Activated naive CD4-positive, alpha-beta T cell treated with anti-CD3 and anti-CD28 coated beads, Interleukin-2, amount 50 U/mL, for 24 hours (primary cell): ENCODE measurements around the gene ROR1.
"Not testable (repeated sequence)": the region's sequence is repeated elsewhere in the genome, so short reads cannot be mapped to it uniquely, and the experiment has no call there.

Experiments used
- H3K27ac Mint-ChIP-seq: one replicate; pipeline ENCODE4 v1.8.0; 2021; ENCODE audit warnings: mild to moderate bottlenecking, mixed read lengths
- H3K27me3 Mint-ChIP-seq: one replicate; pipeline ENCODE4 v1.8.0; 2021; ENCODE audit warnings: mixed read lengths
- H3K36me3 Mint-ChIP-seq: one replicate; pipeline ENCODE4 v1.8.0; 2021; ENCODE audit warnings: mixed read lengths
- H3K4me1 Mint-ChIP-seq: one replicate; pipeline ENCODE4 v1.8.0; 2021; ENCODE audit warnings: mixed read lengths
- H3K4me3 Mint-ChIP-seq: one replicate; pipeline ENCODE4 v1.8.0; 2021; ENCODE audit warnings: mild to moderate bottlenecking, mixed read lengths
- H3K9me3 Mint-ChIP-seq: one replicate; pipeline ENCODE4 v1.8.0; 2021; ENCODE audit warnings: mixed read lengths

The ROR1 gene

GRCh38 chr1:63795455-63795854 lies 21.6 kb downstream of the ROR1 start:
- Mint-ChIP-seq H3K27ac (no peak overlapping the region), H3K36me3 (no peaks in the 10 kb centered on the region), H3K4me3 (no peak overlapping the region), H3K9me3 (no peaks in the 10 kb centered on the region), H3K27me3 (peaks cover 2% of the 10 kb centered on the region), H3K4me1 (no peaks in the 10 kb centered on the region)

GRCh38 chr1:63797056-63797726 lies 23.4 kb downstream of the ROR1 start:
- H3K9me3 Mint-ChIP-seq = no peaks in the 10 kb centered on the region
- H3K36me3 Mint-ChIP-seq = no peaks in the 10 kb centered on the region
- no peak overlapping the region for H3K27ac Mint-ChIP-seq
- H3K27me3 Mint-ChIP-seq = peaks cover 2% of the 10 kb centered on the region
- H3K4me3 Mint-ChIP-seq = no peak overlapping the region
- no peaks in the 10 kb centered on the region for H3K4me1 Mint-ChIP-seq

GRCh38 chr1:63798284-63798683 lies 24.5 kb downstream of the ROR1 start:
- Mint-ChIP-seq H3K27me3 (peaks cover 3% of the 10 kb centered on the region), H3K9me3 (no peaks in the 10 kb centered on the region), H3K4me1 (no peaks in the 10 kb centered on the region), H3K4me3 (no peak overlapping the region), H3K36me3 (no peaks in the 10 kb centered on the region), H3K27ac (no peak overlapping the region)

GRCh38 chr1:63799307-63799706 lies 25.5 kb downstream of the ROR1 start:
- Mint-ChIP-seq H3K27ac (no peak overlapping the region), H3K36me3 (no peaks in the 10 kb centered on the region), H3K27me3 (peaks cover 3% of the 10 kb centered on the region), H3K4me1 (no peaks in the 10 kb centered on the region), H3K9me3 (no peaks in the 10 kb centered on the region), H3K4me3 (no peak overlapping the region)

- H3K4me1 Mint-ChIP-seq = no peaks in the 10 kb centered on the region
- no peaks in the 10 kb centered on the region for H3K36me3 Mint-ChIP-seq
- H3K27me3 Mint-ChIP-seq = peaks cover 3% of the 10 kb centered on the region
- H3K9me3 Mint-ChIP-seq = no peaks in the 10 kb centered on the region
- H3K4me3 Mint-ChIP-seq = no peak overlapping the region
- H3K27ac Mint-ChIP-seq = no peak overlapping the region
These were observed 26.0 kb downstream of the ROR1 start for GRCh38 chr1:63799820-63800219.

- Mint-ChIP-seq H3K9me3 (no peaks in the 10 kb centered on the region), H3K36me3 (no peaks in the 10 kb centered on the region), H3K4me1 (no peaks in the 10 kb centered on the region), H3K27ac (no peak overlapping the region), H3K27me3 (peaks cover 3% of the 10 kb centered on the region), H3K4me3 (no peak overlapping the region)
These were observed 28.3 kb downstream of the ROR1 start for GRCh38 chr1:63802109-63802508.

- H3K36me3 Mint-ChIP-seq = no peaks in the 10 kb centered on the region
- no peaks in the 10 kb centered on the region for H3K4me1 Mint-ChIP-seq
- no peak overlapping the region for H3K4me3 Mint-ChIP-seq
- peaks cover 4% of the 10 kb centered on the region for H3K27me3 Mint-ChIP-seq
- no peak overlapping the region for H3K27ac Mint-ChIP-seq
- H3K9me3 Mint-ChIP-seq = peaks cover 8% of the 10 kb centered on the region
These were observed 31.1 kb downstream of the ROR1 start for GRCh38 chr1:63804829-63805484.

GRCh38 chr1:63807046-63807445 lies 33.2 kb downstream of the ROR1 start:
- H3K36me3 Mint-ChIP-seq = no peaks in the 10 kb centered on the region
- no peak overlapping the region for H3K4me3 Mint-ChIP-seq

GRCh38 chr1:63810936-63811469 lies 37.2 kb downstream of the ROR1 start:
- Mint-ChIP-seq H3K27ac (no peak overlapping the region), H3K36me3 (no peaks in the 10 kb centered on the region), H3K4me3 (no peak overlapping the region), H3K4me1 (no peaks in the 10 kb centered on the region), H3K9me3 (peaks cover 8% of the 10 kb centered on the region), H3K27me3 (peaks cover 3% of the 10 kb centered on the region)

More at GRCh38 chr1:63807046-63807445, 33.2 kb downstream of the ROR1 start:
- H3K27ac Mint-ChIP-seq = no peak overlapping the region
- H3K27me3 Mint-ChIP-seq = peaks cover 4% of the 10 kb centered on the region
- no peaks in the 10 kb centered on the region for H3K4me1 Mint-ChIP-seq
- peaks cover 8% of the 10 kb centered on the region for H3K9me3 Mint-ChIP-seq

GRCh38 chr1:63812071-63812700 lies 38.4 kb downstream of the ROR1 start:
- Mint-ChIP-seq H3K9me3 (peaks cover 13% of the 10 kb centered on the region), H3K4me1 (no peaks in the 10 kb centered on the region), H3K4me3 (no peak overlapping the region), H3K36me3 (no peaks in the 10 kb centered on the region), H3K27me3 (peaks cover 10% of the 10 kb centered on the region), H3K27ac (no peak overlapping the region)

- Mint-ChIP-seq H3K27ac (no peak overlapping the region), H3K27me3 (peaks cover 9% of the 10 kb centered on the region), H3K4me1 (no peaks in the 10 kb centered on the region), H3K36me3 (no peaks in the 10 kb centered on the region), H3K9me3 (peaks cover 5% of the 10 kb centered on the region), H3K4me3 (no peak overlapping the region)
These were observed 40.0 kb downstream of the ROR1 start for GRCh38 chr1:63813829-63814277.

- not testable (repeated sequence) for H3K4me1 Mint-ChIP-seq, H3K9me3 Mint-ChIP-seq, H3K36me3 Mint-ChIP-seq, H3K4me3 Mint-ChIP-seq, H3K27me3 Mint-ChIP-seq, H3K27ac Mint-ChIP-seq
These were observed 42.5 kb downstream of the ROR1 start for GRCh38 chr1:63816217-63816815.

- Mint-ChIP-seq H3K36me3 (no peaks in the 10 kb centered on the region), H3K9me3 (peaks cover 5% of the 10 kb centered on the region), H3K4me1 (no peaks in the 10 kb centered on the region), H3K27ac (no peak overlapping the region), H3K27me3 (peaks cover 9% of the 10 kb centered on the region), H3K4me3 (no peak overlapping the region)
These were observed 43.4 kb downstream of the ROR1 start for GRCh38 chr1:63817152-63817667.

- H3K4me1 Mint-ChIP-seq = no peaks in the 10 kb centered on the region
- H3K27me3 Mint-ChIP-seq = peaks cover 9% of the 10 kb centered on the region
- H3K9me3 Mint-ChIP-seq = peaks cover 5% of the 10 kb centered on the region
- no peaks in the 10 kb centered on the region for H3K36me3 Mint-ChIP-seq
- no peak overlapping the region for H3K27ac Mint-ChIP-seq
- no peak overlapping the region for H3K4me3 Mint-ChIP-seq
These were observed 43.9 kb downstream of the ROR1 start for GRCh38 chr1:63817700-63818099.

GRCh38 chr1:63818567-63819325 lies 44.9 kb downstream of the ROR1 start:
- H3K36me3 Mint-ChIP-seq = no peaks in the 10 kb centered on the region

More at GRCh38 chr1:63818567-63819325, 44.9 kb downstream of the ROR1 start:
- peaks cover 5% of the 10 kb centered on the region for H3K9me3 Mint-ChIP-seq
- peaks cover 9% of the 10 kb centered on the region for H3K27me3 Mint-ChIP-seq
- H3K4me1 Mint-ChIP-seq = no peaks in the 10 kb centered on the region
- no peak overlapping the region for H3K4me3 Mint-ChIP-seq
- no peak overlapping the region for H3K27ac Mint-ChIP-seq
